ENCODE results near the gene ARMC5. TPM values are rescaled to one million over a fixed set of nuclear protein-coding genes. Genes with fewer than 3 reads are reported as not detected.

Gene ARMC5
- total and polyA plus RNA-seq, 9 of the 15 experiments (the other 6 are each of a cell fraction or from before 2014, with no cell fraction given), result 0.11 to 13.5 (median 2.1) TPM

- ChIA-PET CTCF (ENCODE audit: low intra/inter-chr PET ratio) (no interaction called here), POLR2A (interaction anchor here (0.6 kb wide), 3 partner anchors 39 to 184 kb away, joined by 3 read pairs; no protein-coding TSS in a partner anchor)
- Histone ChIP-seq H2AFZ (ENCODE audit: low read depth, low read length) (peak overlapping the region; percentile 70), H3K27me3 (ENCODE audit: control insufficient read depth in 2 of 2, insufficient read depth in 2 of 2, low read length in 2 of 2) (no peaks in the 10 kb centered on the region), H3K9me3 (replicated peaks; ENCODE audit: control insufficient read depth, insufficient read depth, low read depth, low read length) (no peaks in the 10 kb centered on the region), H3K79me2 (ENCODE audit: control insufficient read depth, insufficient read depth, low read length) (no peaks in the 10 kb centered on the region), H3K9ac (ENCODE audit: insufficient read depth in 1 of 2, low read depth in 2 of 2, low read length in 2 of 2) (peak overlapping the region in 1 of 2 experiments; percentile 81; a peak in 2 of 4 replicates), H4K20me1 (replicated peaks; ENCODE audit: control insufficient read depth, insufficient read depth, low read length) (no peaks in the 10 kb centered on the region), H3K4me3 (no peak overlapping the region), H3K27ac (ENCODE audit: extremely low read depth, low read depth, low read length) (peak overlapping the region; percentile 40; the same call in 1 of the 3 replicates), H3K36me3 (ENCODE audit: control insufficient read depth, insufficient read depth, low read length) (no peaks in the 10 kb centered on the region), H3K4me2 (ENCODE audit: insufficient read depth, low read length) (peak overlapping the region; percentile 29; the same call in 1 of the 2 replicates), H3K4me1 (replicated peaks in 1 of 2; ENCODE audit: control insufficient read depth in 2 of 2, insufficient read depth in 2 of 2, low read length in 2 of 2) (peaks cover 30 to 62% of the 10 kb centered on the region in 2 experiments), H3K9me1 (ENCODE audit: control insufficient read depth, insufficient read depth, low read length) (no peaks in the 10 kb centered on the region)
- FAIRE-seq (peak; percentile 94), DNase-seq (ENCODE audit: extremely low read depth in 1 of 4, low spot score in 3 of 4) (peak; percentile 44 to 81 (median 56)), ATAC-seq (peak; percentile 21)
- no TSS peak for BruUV-seq (replicated peaks)
- WGBS (ENCODE audit: insufficient coverage, low coverage, missing lambda C conversion rate), result 43% methylated on average over 12 of the region's 12 CpGs
- intact Hi-C loops (cut with micrococcal nuclease) (loop anchor here (5.0 kb wide), 1 partner anchor 48 kb away; no protein-coding TSS in a partner anchor), in situ Hi-C loops (cut with MboI) (no loop called here)
- TF ChIP-seq MEIS2 (IDR thresholded peaks at IDR 0.05; ENCODE audit: partially characterized antibody), result peak; percentile 40
- TF ChIP-seq CBX1 (IDR thresholded peaks at IDR 0.05; ENCODE audit: low read depth), result no peak
- TF ChIP-seq, protein P1, sequence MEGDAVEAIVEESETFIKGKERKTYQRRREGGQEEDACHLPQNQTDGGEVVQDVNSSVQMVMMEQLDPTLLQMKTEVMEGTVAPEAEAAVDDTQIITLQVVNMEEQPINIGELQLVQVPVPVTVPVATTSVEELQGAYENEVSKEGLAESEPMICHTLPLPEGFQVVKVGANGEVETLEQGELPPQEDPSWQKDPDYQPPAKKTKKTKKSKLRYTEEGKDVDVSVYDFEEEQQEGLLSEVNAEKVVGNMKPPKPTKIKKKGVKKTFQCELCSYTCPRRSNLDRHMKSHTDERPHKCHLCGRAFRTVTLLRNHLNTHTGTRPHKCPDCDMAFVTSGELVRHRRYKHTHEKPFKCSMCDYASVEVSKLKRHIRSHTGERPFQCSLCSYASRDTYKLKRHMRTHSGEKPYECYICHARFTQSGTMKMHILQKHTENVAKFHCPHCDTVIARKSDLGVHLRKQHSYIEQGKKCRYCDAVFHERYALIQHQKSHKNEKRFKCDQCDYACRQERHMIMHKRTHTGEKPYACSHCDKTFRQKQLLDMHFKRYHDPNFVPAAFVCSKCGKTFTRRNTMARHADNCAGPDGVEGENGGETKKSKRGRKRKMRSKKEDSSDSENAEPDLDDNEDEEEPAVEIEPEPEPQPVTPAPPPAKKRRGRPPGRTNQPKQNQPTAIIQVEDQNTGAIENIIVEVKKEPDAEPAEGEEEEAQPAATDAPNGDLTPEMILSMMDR (IDR thresholded peaks at IDR 0.05 in 2 of 3, conservative IDR thresholded peaks at IDR 0.05 in 1 of 3; ENCODE audit: insufficient read depth in 2 of 3, low read depth in 1 of 3, low read length in 3 of 3), result peak; percentile 18 to 46 (median 31); a peak in 3 of 6 replicates
- TF ChIP-seq SMC3 (conservative IDR thresholded peaks at IDR 0.05; ENCODE audit: insufficient read depth, low read depth, low read length), result 0 out of 2 replicates have a peak, but pooled peaks have one; percentile 10
- no peak for TF ChIP-seq FIP1L1 (IDR thresholded peaks at IDR 0.05; ENCODE audit: low read depth, low read length, poor library complexity, severe bottlenecking)
- 0 out of 2 replicates have a peak, but pooled peaks have one; percentile 6 for TF ChIP-seq CBFA2T2 (conservative IDR thresholded peaks at IDR 0.05)
- TF ChIP-seq HNRNPL (IDR thresholded peaks at IDR 0.05; ENCODE audit: low read depth, low read length), result no peak
- no peak for TF ChIP-seq KLF6 (CRISPR knock-in tag; IDR thresholded peaks at IDR 0.05; ENCODE audit: borderline replicate concordance)
- no peak for TF ChIP-seq POLR2G (IDR thresholded peaks at IDR 0.05; ENCODE audit: low read depth, low read length)
- TF ChIP-seq FOXK1 (CRISPR knock-in tag; IDR thresholded peaks at IDR 0.05; ENCODE audit: borderline replicate concordance), result no peak
- peak; percentile 52; the same call in 1 of the 2 replicates for TF ChIP-seq DPF2 (IDR thresholded peaks at IDR 0.05)
- TF ChIP-seq NFRKB (IDR thresholded peaks at IDR 0.05; ENCODE audit: low read depth), result no peak
- TF ChIP-seq CTBP1 (IDR thresholded peaks at IDR 0.05; ENCODE audit: borderline replicate concordance), result peak; percentile 77
- no peak for TF ChIP-seq ZNF263 (CRISPR knock-in tag; IDR thresholded peaks at IDR 0.05; ENCODE audit: borderline replicate concordance)
- TF ChIP-seq, protein P2, sequence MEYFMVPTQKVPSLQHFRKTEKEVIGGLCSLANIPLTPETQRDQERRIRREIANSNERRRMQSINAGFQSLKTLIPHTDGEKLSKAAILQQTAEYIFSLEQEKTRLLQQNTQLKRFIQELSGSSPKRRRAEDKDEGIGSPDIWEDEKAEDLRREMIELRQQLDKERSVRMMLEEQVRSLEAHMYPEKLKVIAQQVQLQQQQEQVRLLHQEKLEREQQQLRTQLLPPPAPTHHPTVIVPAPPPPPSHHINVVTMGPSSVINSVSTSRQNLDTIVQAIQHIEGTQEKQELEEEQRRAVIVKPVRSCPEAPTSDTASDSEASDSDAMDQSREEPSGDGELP (CRISPR knock-in tag; IDR thresholded peaks at IDR 0.05; ENCODE audit: borderline replicate concordance), result 0 out of 2 replicates have a peak, but pooled peaks have one; percentile 7
- no peak for TF ChIP-seq HLTF (IDR thresholded peaks at IDR 0.05)
- no peak for TF ChIP-seq RBM25 (IDR thresholded peaks at IDR 0.05; ENCODE audit: low read depth, low read length, severe bottlenecking)
- no peak for TF ChIP-seq ETV1 (tag; conservative IDR thresholded peaks at IDR 0.05; ENCODE audit: low read depth)
- TF ChIP-seq RFX1 (IDR thresholded peaks at IDR 0.05), result 0 out of 2 replicates have a peak, but pooled peaks have one; percentile 38
- TF ChIP-seq ZNF23 (CRISPR knock-in tag; IDR thresholded peaks at IDR 0.05), result no peak
- TF ChIP-seq RAD21 (CRISPR knock-in tag; conservative IDR thresholded peaks at IDR 0.05 in 1 of 2, IDR thresholded peaks at IDR 0.05 in 1 of 2), result peak in 1 of 2 experiments; percentile 24; a peak in 2 of 4 replicates
Measured at GRCh38 chr16:31474173-31474714, 14.9 kb downstream of the ARMC5 start.
